ENCODE results near the gene SAMHD1.
"Not testable (repeated sequence)": the region's sequence is repeated elsewhere in the genome, so short reads cannot be mapped to it uniquely, and the experiment has no call there.

The SAMHD1 gene

DNA sequence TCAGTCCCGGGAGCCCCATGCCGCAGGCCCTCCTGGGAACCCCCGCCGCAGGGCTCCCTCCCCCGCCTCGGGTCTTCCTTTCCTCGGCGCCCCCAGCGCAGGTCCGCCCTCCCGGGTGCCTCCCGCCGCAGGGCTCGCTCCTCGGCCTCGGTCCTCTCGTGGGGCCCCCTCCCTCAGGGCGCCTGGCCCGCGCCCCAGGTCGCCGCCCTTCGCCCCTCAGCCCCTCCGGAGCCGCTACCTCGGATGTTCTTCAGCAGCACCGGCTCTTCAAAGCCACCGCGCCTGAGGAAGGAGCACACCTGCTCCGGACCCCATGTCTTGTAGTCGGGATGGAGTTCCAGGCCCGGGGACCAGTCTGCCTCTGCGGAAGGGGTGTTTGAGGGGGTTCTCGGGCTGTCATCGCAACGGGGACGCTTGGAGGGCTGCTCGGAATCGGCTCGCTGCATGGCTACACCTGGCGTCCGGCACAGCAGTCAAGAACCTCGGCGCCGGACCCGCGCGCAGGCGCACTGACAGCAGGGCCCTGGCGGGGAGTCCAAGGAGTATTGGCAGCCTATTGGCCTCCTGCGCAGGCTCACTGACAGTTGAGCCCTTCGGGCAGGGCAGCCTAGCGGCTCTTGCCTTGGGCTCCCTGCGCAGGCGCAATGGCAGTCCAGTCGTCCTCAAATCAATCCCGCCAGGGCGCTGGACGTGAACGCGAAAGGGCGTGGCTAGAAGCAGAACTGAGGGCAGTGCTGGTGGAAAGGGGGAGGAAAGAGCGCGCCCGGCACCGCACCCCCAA lies at the start of gene SAMHD1:
SAMHD1 (minus strand) TSS at position 511 of the 781 bp plus-strand sequence; CDS start at position 446, 65 bp downstream.
- DNase-seq (ENCODE audit: low read depth): peak; percentile 73

DNA sequence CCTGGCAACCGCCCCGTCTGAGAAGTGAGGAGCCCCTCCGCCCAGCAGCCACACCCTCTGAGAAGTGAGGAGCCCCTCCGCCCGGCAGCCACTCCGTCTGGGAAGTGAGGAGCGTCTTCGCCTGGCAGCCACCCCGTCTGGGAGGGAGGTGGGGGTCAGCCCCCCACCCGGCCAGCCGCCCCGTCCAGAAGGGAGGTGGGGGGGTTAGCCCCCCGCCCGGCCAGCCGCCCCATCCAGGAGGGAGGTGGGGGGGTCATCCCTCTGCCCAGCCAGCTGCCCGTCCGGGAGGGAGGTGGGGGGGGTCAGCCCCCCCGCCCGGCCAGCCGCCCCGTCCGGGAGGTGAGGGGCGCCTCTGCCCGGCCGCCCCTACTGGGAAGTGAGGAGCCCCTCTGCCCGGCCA lies 48.7 kb upstream of the SAMHD1 start:
- DNase-seq (ENCODE audit: low read depth): not testable (repeated sequence)

DNA sequence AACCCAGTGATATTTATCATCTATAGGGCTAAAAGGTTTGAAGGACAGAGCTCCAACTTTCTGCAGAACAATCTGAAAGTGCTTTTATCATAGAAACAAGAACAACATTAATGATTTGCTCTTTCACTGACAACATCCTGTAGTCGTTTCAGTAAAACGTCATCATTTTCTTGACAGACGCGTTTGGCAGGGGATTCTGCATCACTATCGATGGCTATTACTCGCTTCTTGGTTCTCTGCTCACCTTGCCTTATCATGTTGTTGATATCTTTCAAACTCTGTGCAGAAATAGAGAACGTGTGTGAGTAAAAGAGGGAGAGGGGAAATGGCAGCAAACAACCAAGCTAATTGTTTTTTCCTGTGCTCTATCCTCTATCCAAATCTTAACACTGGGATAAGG lies 47.1 kb upstream of the SAMHD1 start:
- DNase-seq (ENCODE audit: low read depth): no peak

- DNase-seq (ENCODE audit: low read depth): no peak
These were observed 45.6 kb upstream of the SAMHD1 start for GRCh38 chr20:36997121-36997520.

GRCh38 chr20:36994221-36994620 lies 42.7 kb upstream of the SAMHD1 start:
- not testable (repeated sequence) for DNase-seq (ENCODE audit: low read depth)

DNA sequence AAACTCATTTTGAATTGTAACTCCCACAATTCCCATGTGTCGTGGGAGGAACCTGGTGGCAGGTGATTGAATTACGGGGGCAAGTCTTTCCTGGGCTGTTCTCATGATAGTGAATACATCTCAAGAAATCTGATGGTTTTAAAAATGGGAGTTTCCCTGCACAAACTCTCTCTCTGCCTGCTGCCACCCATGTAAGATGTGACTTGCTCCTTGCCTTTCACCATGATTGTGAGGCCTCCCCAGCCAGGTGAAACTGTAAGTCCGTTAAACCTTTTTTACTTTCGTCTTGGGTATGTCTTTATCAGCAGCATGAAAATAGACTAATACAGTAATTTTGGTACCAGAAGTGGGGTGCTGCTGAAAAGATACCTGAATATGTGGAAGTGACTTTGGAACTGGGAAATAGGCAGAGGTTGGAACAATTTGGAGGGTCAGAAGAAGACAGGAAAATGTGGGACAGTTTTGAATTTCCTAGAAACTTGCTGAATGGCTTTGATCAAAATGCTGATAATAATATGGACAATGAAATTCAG lies 41.4 kb upstream of the SAMHD1 start:
- no peak for DNase-seq (ENCODE audit: low read depth)

DNA sequence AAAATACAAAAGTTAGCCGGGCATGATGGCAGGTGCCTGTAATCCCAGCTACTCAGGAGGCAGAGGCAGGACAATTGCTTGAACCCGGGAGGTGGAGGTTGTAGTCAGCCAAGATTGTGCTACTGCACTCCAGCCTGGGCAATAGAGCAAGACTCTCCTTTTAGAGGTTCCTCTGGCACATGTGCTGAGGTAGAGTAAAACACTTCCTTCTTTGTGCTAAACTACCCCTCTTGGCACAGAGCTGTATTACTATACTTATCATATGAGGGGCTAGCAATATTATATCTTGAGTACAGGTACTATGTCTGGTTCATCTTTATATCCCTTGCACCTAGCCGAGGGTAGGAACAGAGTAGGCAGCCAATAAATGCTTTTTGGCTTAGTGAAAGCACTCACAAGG lies 40.2 kb upstream of the SAMHD1 start:
- DNase-seq (ENCODE audit: low read depth): no peak

GRCh38 chr20:36989797-36990196 lies 38.3 kb upstream of the SAMHD1 start:
- no peak for DNase-seq (ENCODE audit: low read depth)

- DNase-seq (ENCODE audit: low read depth): no peak
These were observed 37.0 kb upstream of the SAMHD1 start for GRCh38 chr20:36988494-36988966.

DNA sequence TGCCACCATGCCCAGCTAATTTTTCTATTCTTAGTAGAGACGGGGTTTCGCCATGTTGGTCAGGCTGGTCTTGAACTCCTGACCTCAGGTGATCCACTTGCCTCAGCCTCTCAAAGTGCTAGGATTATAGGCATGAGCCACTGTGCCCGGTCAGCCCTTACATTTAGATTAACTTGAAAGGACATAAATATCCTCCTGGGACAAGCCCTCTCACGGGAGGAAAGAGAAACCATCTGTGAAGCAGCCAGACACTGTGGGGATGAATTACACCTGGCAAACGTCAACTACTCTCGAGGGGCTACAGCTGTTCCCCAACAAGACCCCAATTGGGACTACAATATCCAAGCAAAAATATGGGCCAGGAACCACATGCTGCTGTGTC lies 32.7 kb upstream of the SAMHD1 start:
- no peak for DNase-seq (ENCODE audit: low read depth)

- no peak for DNase-seq (ENCODE audit: low read depth)
These were observed 23.8 kb upstream of the SAMHD1 start for GRCh38 chr20:36975099-36975818.

GRCh38 chr20:36974660-36975059 lies 23.2 kb upstream of the SAMHD1 start:
- DNase-seq (ENCODE audit: low read depth): no peak

DNA sequence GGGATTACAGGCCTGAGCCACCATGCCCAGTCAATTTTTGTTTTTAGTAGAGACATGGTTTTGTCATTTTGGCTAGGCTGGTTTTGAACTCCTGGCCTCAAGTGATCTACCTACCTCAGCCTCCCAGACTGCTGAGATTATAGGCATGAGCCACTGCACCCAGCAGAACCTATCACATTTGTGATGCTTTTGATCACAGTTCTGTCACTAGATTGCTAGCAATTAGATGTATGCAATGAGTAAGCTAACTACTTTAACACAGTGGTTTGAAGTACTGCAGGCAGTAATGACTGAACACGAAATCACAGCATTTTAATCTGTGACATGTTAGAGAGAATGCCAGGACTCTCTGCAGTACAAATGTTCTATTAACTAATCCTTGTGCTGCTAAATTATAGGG lies 19.6 kb upstream of the SAMHD1 start:
- DNase-seq (ENCODE audit: low read depth): no peak

DNA sequence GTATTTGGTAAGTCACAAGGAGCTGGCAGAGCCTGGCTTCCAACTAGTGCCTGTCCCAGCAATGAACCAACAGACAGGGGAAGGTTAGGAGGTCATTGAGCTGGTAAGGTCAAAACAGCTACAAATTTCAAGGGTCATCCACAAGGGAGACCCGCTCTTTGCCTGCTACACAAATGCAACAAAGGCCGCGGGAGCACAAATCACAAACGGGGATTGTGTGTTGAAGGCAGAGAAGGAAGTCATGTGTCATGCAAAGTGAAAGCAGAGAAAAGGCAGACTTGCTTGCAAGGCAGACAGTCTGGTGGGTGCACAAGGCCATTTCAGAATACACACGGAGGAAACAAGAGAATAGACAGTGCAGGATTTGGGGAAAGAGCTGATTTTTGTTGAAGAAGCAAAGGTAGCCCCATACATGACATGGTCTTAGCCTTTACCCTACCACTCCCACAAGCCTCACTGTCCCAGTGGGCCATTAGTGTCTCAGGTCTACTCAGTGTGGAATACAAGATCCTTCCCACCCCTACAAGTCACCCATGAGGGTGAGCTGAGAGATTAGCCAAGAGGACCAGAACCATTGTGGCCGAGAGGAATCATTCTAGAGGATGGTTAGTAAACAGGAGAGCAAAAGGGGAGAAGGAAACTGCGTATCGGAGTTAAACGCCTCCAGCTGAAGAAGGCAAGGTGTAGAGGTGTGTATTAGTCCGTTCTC lies 18.1 kb upstream of the SAMHD1 start:
- DNase-seq (ENCODE audit: low read depth): no peak

GRCh38 chr20:36969051-36969450 lies 17.5 kb upstream of the SAMHD1 start:
- no peak for DNase-seq (ENCODE audit: low read depth)

GRCh38 chr20:36967636-36968035 lies 16.1 kb upstream of the SAMHD1 start:
- DNase-seq (ENCODE audit: low read depth): no peak

GRCh38 chr20:36966965-36967364 lies 15.5 kb upstream of the SAMHD1 start:
- DNase-seq (ENCODE audit: low read depth): not testable (repeated sequence)

GRCh38 chr20:36962354-36962941 lies 10.9 kb upstream of the SAMHD1 start:
- DNase-seq (ENCODE audit: low read depth): not testable (repeated sequence)

DNA sequence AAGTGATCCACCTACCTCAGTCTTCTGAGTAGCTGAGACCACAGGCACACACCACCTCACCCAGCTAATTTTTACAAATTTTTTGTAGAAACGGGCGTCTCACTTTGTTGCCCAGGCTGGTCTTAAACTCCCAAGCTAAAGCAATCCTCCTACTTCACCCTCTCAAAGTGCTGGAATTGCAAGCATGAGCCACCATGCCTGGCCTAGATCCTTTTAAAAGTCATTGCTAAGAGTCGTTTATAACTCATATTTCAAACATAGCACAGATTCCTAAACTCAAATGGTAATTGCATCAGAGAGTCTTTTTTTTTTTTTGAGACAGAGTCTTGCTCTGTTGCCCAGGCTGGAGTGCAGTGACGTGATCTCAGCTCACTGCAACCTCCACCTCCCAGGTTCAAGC lies 7.7 kb upstream of the SAMHD1 start:
- no peak for DNase-seq (ENCODE audit: low read depth)

DNA sequence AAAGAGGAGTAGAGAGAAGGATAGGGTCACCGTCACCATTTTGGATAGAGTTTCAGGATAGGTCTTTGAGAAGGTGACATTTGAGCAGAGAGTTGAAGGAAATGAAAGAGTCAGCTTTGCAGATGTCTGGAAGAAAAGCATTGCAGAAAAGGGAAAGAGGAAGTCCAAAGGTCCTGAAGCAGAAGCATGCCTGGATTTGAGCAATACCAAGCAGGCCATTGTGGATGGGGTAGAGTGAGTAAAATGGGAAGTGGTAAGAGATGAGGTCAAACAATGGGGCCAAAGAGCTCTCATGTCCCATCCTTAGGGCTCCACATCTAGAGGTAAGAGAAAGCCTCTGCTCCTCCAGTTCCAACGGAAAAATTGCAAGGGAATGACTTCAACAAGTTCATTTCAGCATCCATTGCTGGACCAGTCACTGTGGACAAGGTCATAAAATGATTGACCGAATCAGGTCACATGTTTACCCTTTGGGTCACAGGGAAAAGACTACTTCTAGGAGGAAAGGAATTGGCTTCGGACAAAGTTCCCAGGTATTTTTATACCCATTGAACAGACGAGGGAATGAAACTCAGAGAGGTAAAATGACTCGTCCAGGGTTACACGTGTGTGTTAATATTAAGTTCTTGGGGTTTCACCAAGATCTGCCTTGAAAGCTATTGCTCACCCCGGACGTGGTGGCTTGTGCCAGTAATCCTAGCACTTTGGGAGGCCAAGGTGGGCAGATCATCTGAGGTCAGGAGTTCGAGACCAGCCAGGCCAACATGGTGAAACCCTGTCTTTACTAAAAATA lies 6.6 kb upstream of the SAMHD1 start:
- no peak for DNase-seq (ENCODE audit: low read depth)

GRCh38 chr20:36956674-36957073 lies 5.2 kb upstream of the SAMHD1 start:
- DNase-seq (ENCODE audit: low read depth): no peak
